Mononuclear cell (primary cell): ENCODE measurements around the gene CBARP. TPM values are rescaled to one million over a fixed set of nuclear protein-coding genes. Genes with fewer than 3 reads are reported as not detected.

Experiments
- H3K27me3 ChIP-seq: 2 replicates; pipeline ENCODE4 v1.6.0; 2011; ENCODE audit warnings: low read length, control low read depth; ENCODE audit not compliant: insufficient read depth
- H3K4me1 ChIP-seq: 2 replicates; pipeline ENCODE4 v1.5.1; 2011; ENCODE audit warnings: mild to moderate bottlenecking, low read length, control low read depth; ENCODE audit not compliant: insufficient read depth
- H3K4me3 ChIP-seq: 2 replicates; pipeline ENCODE4 v1.5.1; 2011; ENCODE audit warnings: mild to moderate bottlenecking, low read length, moderate library complexity
- H3K9me3 ChIP-seq: 2 replicates; pipeline ENCODE4 v1.5.1; 2011; ENCODE audit warnings: low read depth, mild to moderate bottlenecking, control low read depth, low read length
- total RNA-seq: library from RNA; depleted of rRNA; stranded (reverse); fragments of >200 nt; gene quantifications from one replicate; pipeline ENCODE4 v1.2.3, GENCODE V29; 2012

The CBARP gene
- total RNA-seq, 1 donor: not detected

- Histone ChIP-seq H3K4me1 (no peaks in the 10 kb centered on the region), H3K4me3 (no peak overlapping the region), H3K27me3 (no peaks in the 10 kb centered on the region)
Observed at GRCh38 chr19:1224047-1224825, 13.6 kb downstream of the CBARP start.

GRCh38 chr19:1223018-1223855, 14.6 kb downstream of the CBARP start:
- no peak overlapping the region for H3K4me3 ChIP-seq
- H3K4me1 ChIP-seq: no peaks in the 10 kb centered on the region
- H3K9me3 ChIP-seq: no peaks in the 10 kb centered on the region
- no peaks in the 10 kb centered on the region for H3K27me3 ChIP-seq

More at GRCh38 chr19:1224047-1224825, 13.6 kb downstream of the CBARP start:
- H3K9me3 ChIP-seq: no peaks in the 10 kb centered on the region

- H3K4me3 ChIP-seq: no peak overlapping the region
- H3K9me3 ChIP-seq: no peaks in the 10 kb centered on the region
- H3K4me1 ChIP-seq: no peaks in the 10 kb centered on the region
- no peaks in the 10 kb centered on the region for H3K27me3 ChIP-seq
Observed at GRCh38 chr19:1222394-1222793, 15.4 kb downstream of the CBARP start.

- Histone ChIP-seq H3K4me1 (no peaks in the 10 kb centered on the region), H3K27me3 (no peaks in the 10 kb centered on the region), H3K4me3 (no peak overlapping the region), H3K9me3 (no peaks in the 10 kb centered on the region)
Observed at GRCh38 chr19:1221904-1222255, 15.9 kb downstream of the CBARP start.

- Histone ChIP-seq H3K4me1 (no peaks in the 10 kb centered on the region), H3K4me3 (no peak overlapping the region), H3K9me3 (no peaks in the 10 kb centered on the region), H3K27me3 (no peaks in the 10 kb centered on the region)
Observed at GRCh38 chr19:1220976-1221903, 16.6 kb downstream of the CBARP start.

- no peak overlapping the region for H3K4me3 ChIP-seq
- no peaks in the 10 kb centered on the region for H3K4me1 ChIP-seq
- H3K9me3 ChIP-seq: no peaks in the 10 kb centered on the region
- H3K27me3 ChIP-seq: no peaks in the 10 kb centered on the region
Observed at GRCh38 chr19:1220477-1220930, 17.3 kb downstream of the CBARP start.

GRCh38 chr19:1219786-1220476, 17.9 kb downstream of the CBARP start:
- no peak overlapping the region for H3K4me3 ChIP-seq
- H3K9me3 ChIP-seq: no peaks in the 10 kb centered on the region
- peaks cover 1% of the 10 kb centered on the region for H3K4me1 ChIP-seq
- no peaks in the 10 kb centered on the region for H3K27me3 ChIP-seq

GRCh38 chr19:1218751-1219567, 18.8 kb downstream of the CBARP start:
- Histone ChIP-seq H3K4me3 (no peak overlapping the region), H3K9me3 (no peaks in the 10 kb centered on the region), H3K27me3 (no peaks in the 10 kb centered on the region), H3K4me1 (peaks cover 11% of the 10 kb centered on the region)

GRCh38 chr19:1217366-1217765, 20.4 kb downstream of the CBARP start:
- Histone ChIP-seq H3K9me3 (no peaks in the 10 kb centered on the region), H3K27me3 (no peaks in the 10 kb centered on the region), H3K4me1 (peaks cover 21% of the 10 kb centered on the region), H3K4me3 (no peak overlapping the region)

- peaks cover 27% of the 10 kb centered on the region for H3K4me1 ChIP-seq
- H3K27me3 ChIP-seq: no peaks in the 10 kb centered on the region
- no peaks in the 10 kb centered on the region for H3K9me3 ChIP-seq
- H3K4me3 ChIP-seq: no peak overlapping the region
Observed at GRCh38 chr19:1216756-1217155, 21.0 kb downstream of the CBARP start.

GRCh38 chr19:1214862-1215731, 22.7 kb downstream of the CBARP start:
- Histone ChIP-seq H3K4me1 (peaks cover 39% of the 10 kb centered on the region), H3K9me3 (no peaks in the 10 kb centered on the region), H3K4me3 (no peak overlapping the region), H3K27me3 (no peaks in the 10 kb centered on the region)

- Histone ChIP-seq H3K4me3 (no peak overlapping the region), H3K4me1 (peaks cover 46% of the 10 kb centered on the region), H3K27me3 (no peaks in the 10 kb centered on the region), H3K9me3 (no peaks in the 10 kb centered on the region)
Observed at GRCh38 chr19:1214299-1214861, 23.4 kb downstream of the CBARP start.
